K562 (cell line): ENCODE measurements around the gene PCID2. TPM values are rescaled to one million over a fixed set of nuclear protein-coding genes. Genes with fewer than 3 reads are reported as not detected.

ENCODE experiments used
- ATAC-seq: fragments of 200-7000 bp; cut with Tn5 transposase; 3 replicates; pipeline ENCODE4 v1.9.1; 2020; ENCODE audit warnings: moderate library complexity
- BruUV-seq: library from RNA; stranded (reverse); fragments of 400-500 nt; replicated peaks from 2 replicates; lab custom pipeline; 2021; lab: Mats Ljungman, UMichigan
- CTCF ChIA-PET: fragments of 300-600 bp; formaldehyde crosslinking; extraction: SDS; loops from one replicate; lab custom pipeline; 2021; ENCODE audit warnings: low intra/inter-chr PET ratio; lab: Yijun Ruan, JAX
- POLR2A ChIA-PET: fragments of 300-600, 350-650 bp; sonication (Branson Sonifier 250); formaldehyde crosslinking; extraction: SDS; loops from one replicate; lab custom pipeline; 2021; ENCODE audit warnings: antibody characterized with exemption, inconsistent platforms; lab: Yijun Ruan, JAX
- DNase-seq, 4 experiments: peaks; one replicate each; pipeline versions ENCODE4 v3.0.0 to v3.0.0-alpha.2; 2011 to 2018; ENCODE audit warnings: low spot score in 3 of 4, mixed read lengths in 3 of 4; ENCODE audit errors: extremely low read depth in 1 of 4
- FAIRE-seq: peaks from 2 replicates; lab custom pipeline; 2011; peaks lifted over from hg19 to GRCh38; lab: Jason Lieb, UNC
- H2AFZ ChIP-seq: 2 replicates; pipeline ENCODE4 v1.6.0; 2011; ENCODE audit warnings: low read depth, low read length, control low read depth, inconsistent platforms
- H3K27ac ChIP-seq: fragments of 200-600 bp; 3 replicates; pipeline ENCODE4 v1.8.0; 2011; ENCODE audit warnings: low read depth, mild to moderate bottlenecking, control low read depth, inconsistent platforms, low read length, moderate library complexity, mixed read lengths; ENCODE audit errors: extremely low read depth
- H3K27me3 ChIP-seq, 2 experiments: fragments of 300-600 bp in 1 of 2; 2 replicates in 1 of 2; 3 replicates in 1 of 2; pipeline versions ENCODE4 v1.6.0 to v1.8.0; 2011; ENCODE audit warnings: inconsistent platforms in 2 of 2, low read length in 2 of 2, mild to moderate bottlenecking in 1 of 2, mixed read lengths in 1 of 2, moderate library complexity in 1 of 2; ENCODE audit not compliant: control insufficient read depth in 2 of 2, insufficient read depth in 2 of 2
- H3K36me3 ChIP-seq: fragments of 300-600 bp; 3 replicates; pipeline ENCODE4 v1.8.0; 2011; ENCODE audit warnings: mild to moderate bottlenecking, low read length, inconsistent platforms; ENCODE audit not compliant: control insufficient read depth, insufficient read depth
- H3K4me1 ChIP-seq, 2 experiments: fragments of 200-600 bp in 1 of 2; replicated peaks in 1 of 2; 2 replicates in 1 of 2; 3 replicates in 1 of 2; pipeline versions ENCODE4 v1.5.1 to v1.8.0; 2011; ENCODE audit warnings: inconsistent platforms in 2 of 2, low read length in 2 of 2, mild to moderate bottlenecking in 1 of 2, mixed read lengths in 1 of 2, moderate library complexity in 1 of 2; ENCODE audit not compliant: control insufficient read depth in 2 of 2, insufficient read depth in 2 of 2
- H3K4me2 ChIP-seq: 2 replicates; pipeline ENCODE4 v1.6.1; 2011; ENCODE audit warnings: low read length, control low read depth, inconsistent platforms, mixed read lengths; ENCODE audit not compliant: insufficient read depth
- H3K4me3 ChIP-seq: fragments of 200-600 bp; sonication (generic), shearing (Covaris generic); 2 replicates; pipeline ENCODE4 v1.5.1; 2016; ENCODE audit warnings: control low read depth, inconsistent platforms
- H3K79me2 ChIP-seq: fragments of 200-600 bp; 3 replicates; pipeline ENCODE4 v1.8.0; 2011; ENCODE audit warnings: low read length, inconsistent platforms; ENCODE audit not compliant: control insufficient read depth, insufficient read depth
- H3K9ac ChIP-seq, 2 experiments: 2 replicates each; pipeline versions ENCODE4 v1.6.0 to v1.6.1; 2011; ENCODE audit warnings: low read depth in 2 of 2, low read length in 2 of 2, control low read depth in 1 of 2, inconsistent platforms in 1 of 2, mild to moderate bottlenecking in 1 of 2, mixed read lengths in 1 of 2; ENCODE audit not compliant: insufficient read depth in 1 of 2
- H3K9me1 ChIP-seq: one replicate; pipeline ENCODE4 v1.6.0; 2011; ENCODE audit warnings: inconsistent platforms, mild to moderate bottlenecking, low read length, moderate library complexity; ENCODE audit not compliant: control insufficient read depth, insufficient read depth
- H3K9me3 ChIP-seq: replicated peaks from 2 replicates; pipeline ENCODE4 v1.5.1; 2011; ENCODE audit warnings: low read depth, low read length, inconsistent platforms; ENCODE audit not compliant: control insufficient read depth, insufficient read depth
- H4K20me1 ChIP-seq: replicated peaks from 2 replicates; pipeline ENCODE4 v1.6.1; 2011; ENCODE audit warnings: low read length, inconsistent platforms, mixed read lengths; ENCODE audit not compliant: control insufficient read depth, insufficient read depth
- CHCHD3 ChIP-seq: fragments of 250-450 bp; sonication (Bioruptor Pico); IDR thresholded peaks from 2 replicates; pipeline ENCODE4 v2.1.2; 2022; ENCODE audit warnings: mild to moderate bottlenecking
- MECOM ChIP-seq: fragments of 250-450 bp; sonication (Bioruptor Pico); IDR thresholded peaks from 2 replicates; pipeline ENCODE4 v1.8.0; 2022; ENCODE audit warnings: inconsistent platforms
- PPARD ChIP-seq: fragments of 250-450 bp; sonication (Bioruptor Pico); IDR thresholded peaks from 2 replicates; pipeline ENCODE4 v1.8.0; 2022; ENCODE audit warnings: inconsistent platforms, mild to moderate bottlenecking, moderate library complexity
- ZC3H4 ChIP-seq: sonication (generic); formaldehyde crosslinking; IDR thresholded peaks from 2 replicates; pipeline ENCODE4 v1.9.0; 2021; ENCODE audit warnings: missing genetic modification reagents, borderline replicate concordance
- ZFP91 ChIP-seq: sonication (generic); formaldehyde crosslinking; IDR thresholded peaks from 2 replicates; pipeline ENCODE4 v1.8.0; 2022; ENCODE audit warnings: mild to moderate bottlenecking, missing genetic modification reagents
- ZNF3 ChIP-seq: fragments of 250-450 bp; sonication (Bioruptor Pico); IDR thresholded peaks from 2 replicates; pipeline ENCODE4 v1.5.0; 2021; ENCODE audit warnings: mild to moderate bottlenecking, moderate library complexity
- WGBS: fragments of 100-300 bp; shearing (Covaris generic); methylation state at CpG from one replicate; pipeline ENCODE4 v1.1.6; 2016; ENCODE audit warnings: low coverage, mixed read lengths; ENCODE audit not compliant: insufficient coverage; ENCODE audit errors: missing lambda C conversion rate; 5-methylcytosine and 5-hydroxymethylcytosine counted together
- in situ Hi-C: fragments of 300-500 bp; cut with MboI; formaldehyde crosslinking; loops from 4 replicates; pipeline ENCODE4 v1.15.0; 2018; ENCODE audit warnings: inconsistent platforms, mixed read lengths
- intact Hi-C: fragments of 100-400 bp; cut with micrococcal nuclease; formaldehyde crosslinking; loops from 2 replicates; pipeline ENCODE4 v1.14.2; 2022
- polyA plus RNA-seq, 8 experiments: library from polyadenylated mRNA; depleted of rRNA in 4 of 8; stranded (reverse) in 5 of 8; unstranded in 3 of 8; fragments of >200 nt; fragmentation: Nextera tagmentation in 2 of 8; fragmentation: Illumina TruSeq in 1 of 8; extraction: Ambion mirVana in 2 of 8; extraction: Trizol in 1 of 8; gene quantifications; 2 replicates each; pipeline versions ENCODE4 v1.2.1 to v1.2.3, GENCODE V29; 2011 to 2014; ENCODE audit warnings: inconsistent platforms in 1 of 8, missing spikeins in 1 of 8
- total RNA-seq, 7 experiments: library from RNA; depleted of rRNA in 6 of 7; stranded (reverse); fragments of >200 nt in 6 of 7; fragmentation: Illumina TruSeq in 2 of 7; extraction: Trizol in 2 of 7; gene quantifications; 2 replicates each; pipeline versions ENCODE4 v1.2.1 to v1.2.3, GENCODE V29; 2011 to 2021; ENCODE audit warnings: low replicate concordance in 1 of 7
- TF ChIP-seq, protein P1 (sequence below): fragments of 250-450 bp; sonication (Bioruptor Pico); IDR thresholded peaks from 2 replicates; pipeline ENCODE4 v1.5.0; 2022; ENCODE audit warnings: mild to moderate bottlenecking

Gene PCID2
- total and polyA plus RNA-seq, 9 of the 15 experiments (the other 6 are each of a cell fraction or from before 2014, with no cell fraction given): 39.6 to 117 (median 59.6) TPM

GRCh38 chr13:113225515-113225914, 17.0 kb upstream of the PCID2 start:
- Histone ChIP-seq H3K9ac (no peak overlapping the region), H3K27ac (no peak overlapping the region), H3K27me3 (no peaks in the 10 kb centered on the region), H3K4me2 (no peak overlapping the region), H4K20me1 (peaks cover 9% of the 10 kb centered on the region; the same call in 1 of the 2 replicates), H3K36me3 (peaks cover 90% of the 10 kb centered on the region), H3K9me3 (no peaks in the 10 kb centered on the region), H2AFZ (no peak overlapping the region), H3K9me1 (peaks cover 7% of the 10 kb centered on the region), H3K4me3 (no peak overlapping the region), H3K4me1 (peaks cover 8 to 13% of the 10 kb centered on the region in 2 experiments; a peak in 4 of 5 replicates), H3K79me2 (peaks cover 48% of the 10 kb centered on the region)
- DNase-seq: no peak
- intact Hi-C loops: no loop called here
- ChIA-PET CTCF (no interaction called here), POLR2A (interaction anchor here (0.6 to 1.1 kb wide), 2 partner anchors 9 to 175 kb away, joined by 3 read pairs; no protein-coding TSS in a partner anchor)
- ATAC-seq: no peak
- no peak for TF ChIP-seq ZC3H4
- no peak for TF ChIP-seq PPARD (CRISPR knock-in tag)
- TF ChIP-seq ZNF3 (CRISPR knock-in tag): no peak
- no peak for TF ChIP-seq MECOM (CRISPR knock-in tag)
- TF ChIP-seq CHCHD3 (CRISPR knock-in tag): no peak
- TF ChIP-seq ZFP91 (CRISPR knock-in tag): no peak
- TF ChIP-seq, protein P1, sequence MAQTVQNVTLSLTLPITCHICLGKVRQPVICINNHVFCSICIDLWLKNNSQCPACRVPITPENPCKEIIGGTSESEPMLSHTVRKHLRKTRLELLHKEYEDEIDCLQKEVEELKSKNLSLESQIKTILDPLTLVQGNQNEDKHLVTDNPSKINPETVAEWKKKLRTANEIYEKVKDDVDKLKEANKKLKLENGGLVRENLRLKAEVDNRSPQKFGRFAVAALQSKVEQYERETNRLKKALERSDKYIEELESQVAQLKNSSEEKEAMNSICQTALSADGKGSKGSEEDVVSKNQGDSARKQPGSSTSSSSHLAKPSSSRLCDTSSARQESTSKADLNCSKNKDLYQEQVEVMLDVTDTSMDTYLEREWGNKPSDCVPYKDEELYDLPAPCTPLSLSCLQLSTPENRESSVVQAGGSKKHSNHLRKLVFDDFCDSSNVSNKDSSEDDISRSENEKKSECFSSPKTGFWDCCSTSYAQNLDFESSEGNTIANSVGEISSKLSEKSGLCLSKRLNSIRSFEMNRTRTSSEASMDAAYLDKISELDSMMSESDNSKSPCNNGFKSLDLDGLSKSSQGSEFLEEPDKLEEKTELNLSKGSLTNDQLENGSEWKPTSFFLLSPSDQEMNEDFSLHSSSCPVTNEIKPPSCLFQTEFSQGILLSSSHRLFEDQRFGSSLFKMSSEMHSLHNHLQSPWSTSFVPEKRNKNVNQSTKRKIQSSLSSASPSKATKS (CRISPR knock-in tag): no peak
- 93% methylated on average over 4 of the region's 7 CpGs for WGBS
- no TSS peak for BruUV-seq
- no peak for FAIRE-seq
- in situ Hi-C loops: no loop called here
